ENCODE results near the gene RANBP3. TPM values are rescaled to one million over a fixed set of nuclear protein-coding genes. Genes with fewer than 3 reads are reported as not detected.

RANBP3 gene
- total RNA-seq, 2 experiments from 2014 or later: 74.3 to 90.2 TPM

DNA sequence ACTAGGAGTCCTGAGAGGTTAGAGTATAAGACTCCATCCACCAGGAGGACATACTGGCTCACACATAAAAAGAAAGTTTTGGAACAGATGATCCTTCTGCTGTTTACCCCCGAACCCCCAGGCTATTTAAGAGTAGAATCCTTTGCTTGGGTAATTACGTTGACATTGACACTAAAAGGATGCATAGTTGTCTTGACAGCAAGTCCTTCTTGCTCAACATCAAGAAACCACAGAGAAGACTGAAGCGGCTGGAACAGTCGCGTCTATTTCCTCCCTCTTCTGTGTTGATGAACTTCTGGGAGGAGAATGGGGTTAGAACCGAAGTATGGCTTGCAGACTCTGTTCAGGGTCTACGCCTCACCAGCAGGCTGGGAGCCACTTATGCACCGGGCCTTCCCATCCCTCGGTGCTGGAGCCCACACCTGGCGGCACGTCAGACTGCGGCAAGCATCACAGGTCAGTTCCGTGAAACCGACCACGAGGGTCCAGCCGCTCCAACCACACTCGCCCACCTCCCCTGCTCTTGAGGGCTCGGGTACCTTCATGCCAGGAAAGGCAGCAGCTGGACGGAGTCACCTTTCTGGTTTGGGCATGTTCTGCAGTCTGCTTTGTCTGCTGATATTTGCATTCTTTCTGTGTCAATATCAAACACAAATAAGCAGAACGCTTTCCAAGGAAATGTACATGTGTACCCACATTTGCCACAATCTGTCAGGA lies 42.4 kb upstream of the RANBP3 start:
- Histone ChIP-seq H3K9me3 (ENCODE audit: low read length) (no peaks in the 10 kb centered on the region), H3K36me3 (ENCODE audit: insufficient read depth, low read length) (no peaks in the 10 kb centered on the region), H3K4me3 (ENCODE audit: low read depth, low read length, poor library complexity, severe bottlenecking) (no peak overlapping the region), H2AFZ (ENCODE audit: low read length) (no peak overlapping the region), H3K4me1 (ENCODE audit: insufficient read depth, low read length, poor library complexity, severe bottlenecking) (no peaks in the 10 kb centered on the region), H3K4me2 (ENCODE audit: low read length) (no peak overlapping the region), H3K27ac (ENCODE audit: low read depth, low read length, poor library complexity, severe bottlenecking) (no peak overlapping the region), H4K20me1 (ENCODE audit: insufficient read depth, low read length) (no peaks in the 10 kb centered on the region), H3K79me2 (ENCODE audit: insufficient read depth, low read depth, low read length) (no peaks in the 10 kb centered on the region), H3K9me2 (ENCODE audit: insufficient read depth, low read length) (no peaks in the 10 kb centered on the region)
- DNase-seq (ENCODE audit: low spot score): no peak
- CTCF ChIA-PET (ENCODE audit: unreplicated experiment): no interaction called here
- intact Hi-C loops (cut with micrococcal nuclease; ENCODE audit: unreplicated experiment): loop anchor here (10.0 kb wide), 1 partner anchor 116 kb away; the partner anchor contains the start of genes NDUFA11 and VMAC
- POLR2A ChIA-PET: no interaction called here
- TF ChIP-seq, protein P1, sequence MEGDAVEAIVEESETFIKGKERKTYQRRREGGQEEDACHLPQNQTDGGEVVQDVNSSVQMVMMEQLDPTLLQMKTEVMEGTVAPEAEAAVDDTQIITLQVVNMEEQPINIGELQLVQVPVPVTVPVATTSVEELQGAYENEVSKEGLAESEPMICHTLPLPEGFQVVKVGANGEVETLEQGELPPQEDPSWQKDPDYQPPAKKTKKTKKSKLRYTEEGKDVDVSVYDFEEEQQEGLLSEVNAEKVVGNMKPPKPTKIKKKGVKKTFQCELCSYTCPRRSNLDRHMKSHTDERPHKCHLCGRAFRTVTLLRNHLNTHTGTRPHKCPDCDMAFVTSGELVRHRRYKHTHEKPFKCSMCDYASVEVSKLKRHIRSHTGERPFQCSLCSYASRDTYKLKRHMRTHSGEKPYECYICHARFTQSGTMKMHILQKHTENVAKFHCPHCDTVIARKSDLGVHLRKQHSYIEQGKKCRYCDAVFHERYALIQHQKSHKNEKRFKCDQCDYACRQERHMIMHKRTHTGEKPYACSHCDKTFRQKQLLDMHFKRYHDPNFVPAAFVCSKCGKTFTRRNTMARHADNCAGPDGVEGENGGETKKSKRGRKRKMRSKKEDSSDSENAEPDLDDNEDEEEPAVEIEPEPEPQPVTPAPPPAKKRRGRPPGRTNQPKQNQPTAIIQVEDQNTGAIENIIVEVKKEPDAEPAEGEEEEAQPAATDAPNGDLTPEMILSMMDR (conservative IDR thresholded peaks at IDR 0.05; ENCODE audit: low read length): no peak
- no peak for TF ChIP-seq EZH2phosphoT487 (IDR thresholded peaks at IDR 0.05; ENCODE audit: borderline replicate concordance, low read depth, low read length)
- no TSS peak for BruUV-seq (replicated peaks)

DNA sequence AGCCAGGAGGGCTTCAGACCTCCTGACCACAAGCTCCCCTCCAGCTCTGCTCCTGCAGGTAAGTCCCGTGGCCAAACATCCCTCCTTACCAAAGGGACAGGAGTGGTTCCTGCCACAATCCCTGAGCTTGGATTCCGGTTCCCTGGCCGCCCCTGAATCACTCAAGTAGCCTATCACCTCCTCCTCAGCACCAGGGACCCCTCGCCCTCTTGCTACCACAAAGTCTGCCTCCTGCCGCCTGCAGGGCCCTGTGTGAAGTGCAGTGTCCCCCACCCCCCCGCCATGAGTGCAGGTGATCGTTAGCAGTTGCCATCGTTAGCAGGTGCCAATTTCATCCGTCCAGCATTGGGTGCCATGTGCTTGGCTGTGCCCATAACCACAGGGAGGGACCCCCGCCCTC lies 40.8 kb upstream of the RANBP3 start:
- H3K27ac ChIP-seq (ENCODE audit: low read depth, low read length, poor library complexity, severe bottlenecking): no peak overlapping the region
- no peaks in the 10 kb centered on the region for H3K9me2 ChIP-seq (ENCODE audit: insufficient read depth, low read length)
- H3K4me3 ChIP-seq (ENCODE audit: low read depth, low read length, poor library complexity, severe bottlenecking): no peak overlapping the region
- no peaks in the 10 kb centered on the region for H3K9me3 ChIP-seq (ENCODE audit: low read length)
- BruUV-seq (replicated peaks): no TSS peak
- H3K4me1 ChIP-seq (ENCODE audit: insufficient read depth, low read length, poor library complexity, severe bottlenecking): no peaks in the 10 kb centered on the region
- H4K20me1 ChIP-seq (ENCODE audit: insufficient read depth, low read length): no peaks in the 10 kb centered on the region
- intact Hi-C loops (cut with micrococcal nuclease; ENCODE audit: unreplicated experiment): no loop called here
- no peak overlapping the region for H3K4me2 ChIP-seq (ENCODE audit: low read length)
- ChIA-PET POLR2A (no interaction called here), CTCF (ENCODE audit: unreplicated experiment) (no interaction called here)
- H3K79me2 ChIP-seq (ENCODE audit: insufficient read depth, low read depth, low read length): no peaks in the 10 kb centered on the region
- H2AFZ ChIP-seq (ENCODE audit: low read length): no peak overlapping the region
- H3K36me3 ChIP-seq (ENCODE audit: insufficient read depth, low read length): no peaks in the 10 kb centered on the region
- peak; percentile 54 for DNase-seq (ENCODE audit: low spot score)
- TF ChIP-seq, protein P1 (conservative IDR thresholded peaks at IDR 0.05; ENCODE audit: low read length): peak; percentile 76
- no peak for TF ChIP-seq EZH2phosphoT487 (IDR thresholded peaks at IDR 0.05; ENCODE audit: borderline replicate concordance, low read depth, low read length)

DNA sequence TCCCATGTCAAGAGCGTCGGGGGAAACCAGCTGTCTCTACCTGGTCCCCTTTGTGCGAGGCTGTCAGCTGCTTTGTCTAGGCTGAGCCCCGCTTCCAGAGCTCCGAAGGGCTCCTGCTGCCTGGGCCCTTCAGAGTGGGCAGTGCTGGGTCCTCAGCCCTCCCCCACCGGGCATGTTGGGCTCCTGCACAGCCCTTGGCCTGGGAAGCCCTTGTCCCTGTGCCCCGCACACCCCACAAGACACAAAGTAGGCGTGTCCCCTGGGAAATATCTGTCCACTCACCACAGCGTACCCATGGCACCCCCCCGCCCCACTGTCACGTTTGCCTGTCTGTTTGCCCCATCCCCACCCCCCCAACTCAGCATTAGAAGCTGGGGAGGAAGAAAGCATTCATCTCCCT lies 39.6 kb upstream of the RANBP3 start:
- Histone ChIP-seq H3K4me2 (ENCODE audit: low read length) (no peak overlapping the region), H3K4me1 (ENCODE audit: insufficient read depth, low read length, poor library complexity, severe bottlenecking) (no peaks in the 10 kb centered on the region), H2AFZ (ENCODE audit: low read length) (no peak overlapping the region), H3K9me3 (ENCODE audit: low read length) (no peaks in the 10 kb centered on the region), H3K27ac (ENCODE audit: low read depth, low read length, poor library complexity, severe bottlenecking) (no peak overlapping the region), H3K9me2 (ENCODE audit: insufficient read depth, low read length) (no peaks in the 10 kb centered on the region), H3K36me3 (ENCODE audit: insufficient read depth, low read length) (no peaks in the 10 kb centered on the region), H4K20me1 (ENCODE audit: insufficient read depth, low read length) (no peaks in the 10 kb centered on the region), H3K4me3 (ENCODE audit: low read depth, low read length, poor library complexity, severe bottlenecking) (no peak overlapping the region), H3K79me2 (ENCODE audit: insufficient read depth, low read depth, low read length) (no peaks in the 10 kb centered on the region)
- no peak for TF ChIP-seq EZH2phosphoT487 (IDR thresholded peaks at IDR 0.05; ENCODE audit: borderline replicate concordance, low read depth, low read length)
- ChIA-PET CTCF (ENCODE audit: unreplicated experiment) (interaction anchor here (0.9 kb wide), 1 partner anchor 108 kb away, joined by 4 read pairs; no protein-coding TSS in a partner anchor), POLR2A (no interaction called here)
- no peak for DNase-seq (ENCODE audit: low spot score)
- BruUV-seq (replicated peaks): no TSS peak
- intact Hi-C loops (cut with micrococcal nuclease; ENCODE audit: unreplicated experiment): no loop called here
